Measurements from ENCODE around the gene LAMA2. TPM values are rescaled to one million over a fixed set of nuclear protein-coding genes. Genes with fewer than 3 reads are reported as not detected.

Gene LAMA2
- total RNA-seq, 1 donor = 9.4 TPM

DNA sequence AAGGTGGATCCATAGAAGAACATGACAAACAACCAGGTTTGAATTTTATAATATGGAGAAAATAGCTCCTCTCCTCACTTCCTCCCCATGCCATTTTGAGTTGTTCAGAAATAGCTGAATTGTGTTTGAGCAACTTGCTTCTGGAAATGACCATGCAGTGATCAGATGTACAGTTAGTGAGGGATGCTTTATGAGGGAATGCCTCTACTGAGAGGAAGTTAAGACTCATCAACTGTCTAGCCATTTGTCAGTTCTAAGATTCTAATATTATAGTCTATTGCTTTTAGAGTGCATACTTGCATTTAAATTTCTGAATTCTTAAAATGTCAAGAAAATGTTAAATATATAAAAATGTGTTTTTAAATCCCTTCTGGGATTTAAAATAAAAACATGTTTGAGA lies 3.8 kb downstream of the LAMA2 start:
- H3K4me1 ChIP-seq (ENCODE audit: insufficient read depth, low read length) = peaks cover 5% of the 10 kb centered on the region
- no peak overlapping the region for H3K4me2 ChIP-seq (ENCODE audit: insufficient read depth, low read length)
- H2AFZ ChIP-seq (ENCODE audit: low read length) = no peak overlapping the region
- no peaks in the 10 kb centered on the region for H4K20me1 ChIP-seq (ENCODE audit: insufficient read depth, low read length)
- DNase-seq (ENCODE audit: insufficient read length, low spot score, missing footprints) = no peak
- H3K9me3 ChIP-seq (ENCODE audit: low read depth, low read length) = no peaks in the 10 kb centered on the region
- no peaks in the 10 kb centered on the region for H3K27me3 ChIP-seq (ENCODE audit: insufficient read depth, low read length)
- H3K79me2 ChIP-seq (ENCODE audit: insufficient read depth, low read length) = no peaks in the 10 kb centered on the region
- H3K36me3 ChIP-seq (ENCODE audit: insufficient read depth, low read length) = no peaks in the 10 kb centered on the region
- TF ChIP-seq, protein P1, sequence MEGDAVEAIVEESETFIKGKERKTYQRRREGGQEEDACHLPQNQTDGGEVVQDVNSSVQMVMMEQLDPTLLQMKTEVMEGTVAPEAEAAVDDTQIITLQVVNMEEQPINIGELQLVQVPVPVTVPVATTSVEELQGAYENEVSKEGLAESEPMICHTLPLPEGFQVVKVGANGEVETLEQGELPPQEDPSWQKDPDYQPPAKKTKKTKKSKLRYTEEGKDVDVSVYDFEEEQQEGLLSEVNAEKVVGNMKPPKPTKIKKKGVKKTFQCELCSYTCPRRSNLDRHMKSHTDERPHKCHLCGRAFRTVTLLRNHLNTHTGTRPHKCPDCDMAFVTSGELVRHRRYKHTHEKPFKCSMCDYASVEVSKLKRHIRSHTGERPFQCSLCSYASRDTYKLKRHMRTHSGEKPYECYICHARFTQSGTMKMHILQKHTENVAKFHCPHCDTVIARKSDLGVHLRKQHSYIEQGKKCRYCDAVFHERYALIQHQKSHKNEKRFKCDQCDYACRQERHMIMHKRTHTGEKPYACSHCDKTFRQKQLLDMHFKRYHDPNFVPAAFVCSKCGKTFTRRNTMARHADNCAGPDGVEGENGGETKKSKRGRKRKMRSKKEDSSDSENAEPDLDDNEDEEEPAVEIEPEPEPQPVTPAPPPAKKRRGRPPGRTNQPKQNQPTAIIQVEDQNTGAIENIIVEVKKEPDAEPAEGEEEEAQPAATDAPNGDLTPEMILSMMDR (IDR thresholded peaks at IDR 0.05; ENCODE audit: extremely low read depth, low read depth, low read length) = no peak
- H3K4me3 ChIP-seq (ENCODE audit: insufficient read depth, low read length) = no peak overlapping the region
- H3K27ac ChIP-seq (ENCODE audit: low read depth, low read length) = no peak overlapping the region

DNA sequence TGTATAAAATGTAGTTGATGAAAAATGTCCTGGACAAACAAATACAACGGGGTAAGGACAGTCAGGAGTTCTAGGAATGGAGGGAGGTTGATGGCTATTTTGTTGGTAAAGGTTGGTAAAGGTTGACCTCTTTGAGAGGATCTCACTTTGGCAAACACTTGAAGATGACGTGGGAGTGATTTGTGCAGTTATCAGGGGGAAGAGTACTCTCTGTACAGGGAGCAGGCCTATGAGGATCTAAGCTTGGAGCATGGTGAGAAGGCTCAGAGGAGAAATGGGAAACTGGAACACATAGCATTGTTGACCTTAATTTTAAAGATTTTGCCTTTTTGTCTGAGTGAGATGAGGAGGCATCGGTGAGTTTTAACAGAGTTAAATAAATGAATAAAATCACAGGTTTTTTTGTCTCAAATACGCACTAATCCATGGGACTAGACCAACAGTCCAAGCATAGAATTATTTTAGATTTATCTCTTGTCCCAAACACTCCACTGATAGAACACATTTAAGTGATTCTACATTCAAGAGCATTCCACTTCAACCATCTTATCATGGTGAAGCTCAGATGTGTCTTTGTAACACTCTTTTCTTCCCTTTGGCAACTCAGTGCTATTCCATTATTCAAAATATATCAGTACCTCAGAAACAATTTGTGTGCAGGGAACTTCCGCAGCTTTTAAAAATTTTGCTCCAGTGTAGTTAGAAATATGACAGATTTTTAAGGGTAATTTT lies 5.7 kb downstream of the LAMA2 start:
- H3K4me2 ChIP-seq (ENCODE audit: insufficient read depth, low read length) = no peak overlapping the region
- no peak overlapping the region for H3K4me3 ChIP-seq (ENCODE audit: insufficient read depth, low read length)
- H3K27me3 ChIP-seq (ENCODE audit: insufficient read depth, low read length) = no peaks in the 10 kb centered on the region
- H3K79me2 ChIP-seq (ENCODE audit: insufficient read depth, low read length) = no peaks in the 10 kb centered on the region
- H3K4me1 ChIP-seq (ENCODE audit: insufficient read depth, low read length) = no peaks in the 10 kb centered on the region
- no peak for DNase-seq (ENCODE audit: insufficient read length, low spot score, missing footprints)
- no peaks in the 10 kb centered on the region for H3K36me3 ChIP-seq (ENCODE audit: insufficient read depth, low read length)
- H3K9me3 ChIP-seq (ENCODE audit: low read depth, low read length) = no peaks in the 10 kb centered on the region
- no peak overlapping the region for H3K27ac ChIP-seq (ENCODE audit: low read depth, low read length)
- TF ChIP-seq, protein P1 (IDR thresholded peaks at IDR 0.05; ENCODE audit: extremely low read depth, low read depth, low read length) = no peak
- no peak overlapping the region for H2AFZ ChIP-seq (ENCODE audit: low read length)
- H4K20me1 ChIP-seq (ENCODE audit: insufficient read depth, low read length) = no peaks in the 10 kb centered on the region

DNA sequence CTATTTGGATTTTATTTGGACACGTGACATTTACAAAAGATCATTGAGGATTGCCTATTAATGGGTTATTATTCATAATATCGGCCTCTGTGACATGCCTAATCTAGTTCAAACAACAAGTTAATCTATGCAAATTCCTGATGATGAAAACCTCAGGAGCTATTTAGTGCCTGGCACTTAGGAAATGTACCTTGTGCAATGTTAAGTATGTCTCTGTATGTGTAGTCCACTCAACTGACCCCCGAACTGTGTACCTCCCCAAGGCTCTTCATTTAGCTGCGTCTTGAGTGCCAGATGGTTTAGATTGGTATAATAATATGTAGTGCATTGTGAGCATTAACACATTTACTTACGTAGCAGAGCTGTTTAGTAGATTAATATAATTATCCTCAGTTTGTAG lies 6.9 kb downstream of the LAMA2 start:
- no peaks in the 10 kb centered on the region for H3K79me2 ChIP-seq (ENCODE audit: insufficient read depth, low read length)
- H3K4me1 ChIP-seq (ENCODE audit: insufficient read depth, low read length) = no peaks in the 10 kb centered on the region

DNA sequence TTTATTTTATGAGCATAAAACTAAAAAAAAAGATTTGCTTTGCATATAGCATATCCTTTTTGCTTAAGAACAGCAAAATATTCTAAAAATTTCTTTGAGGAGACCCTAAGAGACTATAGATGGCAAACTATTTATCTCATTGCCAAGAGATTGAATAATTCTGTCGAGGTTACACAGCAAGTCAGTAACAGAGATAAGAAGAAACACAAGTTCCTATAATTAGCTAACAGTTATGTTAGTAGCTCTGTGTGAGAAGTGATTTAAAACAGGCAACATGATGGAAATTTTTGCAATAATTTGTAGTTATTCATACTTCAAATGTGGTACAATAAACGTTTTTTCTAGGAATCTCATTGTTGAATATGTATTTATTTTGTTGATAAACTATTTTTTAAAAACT lies 9.1 kb downstream of the LAMA2 start:
- Histone ChIP-seq H3K9me3 (ENCODE audit: low read depth, low read length) (no peaks in the 10 kb centered on the region), H3K4me1 (ENCODE audit: insufficient read depth, low read length) (no peaks in the 10 kb centered on the region), H3K27me3 (ENCODE audit: insufficient read depth, low read length) (no peaks in the 10 kb centered on the region), H2AFZ (ENCODE audit: low read length) (no peak overlapping the region), H3K4me2 (ENCODE audit: insufficient read depth, low read length) (no peak overlapping the region), H3K27ac (ENCODE audit: low read depth, low read length) (no peak overlapping the region), H3K36me3 (ENCODE audit: insufficient read depth, low read length) (no peaks in the 10 kb centered on the region), H4K20me1 (ENCODE audit: insufficient read depth, low read length) (no peaks in the 10 kb centered on the region), H3K79me2 (ENCODE audit: insufficient read depth, low read length) (no peaks in the 10 kb centered on the region), H3K4me3 (ENCODE audit: insufficient read depth, low read length) (no peak overlapping the region)
- no peak for DNase-seq (ENCODE audit: insufficient read length, low spot score, missing footprints)
- TF ChIP-seq, protein P1 (IDR thresholded peaks at IDR 0.05; ENCODE audit: extremely low read depth, low read depth, low read length) = no peak

More for the DNA sequence above, 6.9 kb downstream of the LAMA2 start:
- no peak overlapping the region for H3K4me2 ChIP-seq (ENCODE audit: insufficient read depth, low read length)
- no peaks in the 10 kb centered on the region for H4K20me1 ChIP-seq (ENCODE audit: insufficient read depth, low read length)
- DNase-seq (ENCODE audit: insufficient read length, low spot score, missing footprints) = no peak
- H3K4me3 ChIP-seq (ENCODE audit: insufficient read depth, low read length) = no peak overlapping the region
- H3K27ac ChIP-seq (ENCODE audit: low read depth, low read length) = no peak overlapping the region
- TF ChIP-seq, protein P1 (IDR thresholded peaks at IDR 0.05; ENCODE audit: extremely low read depth, low read depth, low read length) = no peak
- H3K36me3 ChIP-seq (ENCODE audit: insufficient read depth, low read length) = no peaks in the 10 kb centered on the region
- no peaks in the 10 kb centered on the region for H3K9me3 ChIP-seq (ENCODE audit: low read depth, low read length)
- H2AFZ ChIP-seq (ENCODE audit: low read length) = no peak overlapping the region
- no peaks in the 10 kb centered on the region for H3K27me3 ChIP-seq (ENCODE audit: insufficient read depth, low read length)

Data from osteoblast (primary cell).